HepG2 (cell line): ENCODE results near the gene EIF4A3. TPM values are rescaled to one million over a fixed set of nuclear protein-coding genes. Genes with fewer than 3 reads are reported as not detected.

Experiments used
- ATAC-seq: fragments of 200-7000 bp; cut with Tn5 transposase; 3 replicates; pipeline ENCODE4 v1.9.1; 2020; ENCODE audit warnings: mild to moderate bottlenecking, moderate library complexity
- BruUV-seq: library from RNA; stranded (reverse); fragments of 400-500 nt; replicated peaks from 2 replicates; lab custom pipeline; 2021; lab: Mats Ljungman, UMichigan
- CTCF ChIA-PET: fragments of 300-600 bp; formaldehyde crosslinking; extraction: SDS; loops from one replicate; lab custom pipeline; 2021; ENCODE audit warnings: low total read pairs, inconsistent platforms, low intra/inter-chr PET ratio; lab: Yijun Ruan, JAX
- POLR2A ChIA-PET: fragments of 350-600 bp; sonication (Branson Sonifier 250); formaldehyde crosslinking; loops from one replicate; lab custom pipeline; 2020; ENCODE audit warnings: antibody characterized with exemption, inconsistent platforms; lab: Yijun Ruan, JAX
- DNase-seq: peaks from one replicate; pipeline ENCODE4 v3.0.0-alpha.2; 2015; ENCODE audit warnings: low spot score
- FAIRE-seq: peaks from 3 replicates; lab custom pipeline; 2011; peaks lifted over from hg19 to GRCh38; lab: Jason Lieb, UNC
- H2AFZ ChIP-seq: one replicate; pipeline ENCODE4 v1.6.1; 2011; ENCODE audit warnings: low read length, inconsistent platforms
- H3K27ac ChIP-seq: fragments of 300-600 bp; 3 replicates; pipeline ENCODE4 v1.8.0; 2011; ENCODE audit warnings: mixed run types, mild to moderate bottlenecking, mixed read lengths, low read length, inconsistent platforms; ENCODE audit not compliant: insufficient read depth; ENCODE audit errors: extremely low read length
- H3K27me3 ChIP-seq, 2 experiments: fragments of 200-600 bp in 1 of 2; 2 replicates in 1 of 2; 3 replicates in 1 of 2; pipeline versions ENCODE4 v1.6.0 to v1.8.0; 2011; ENCODE audit warnings: low read length in 2 of 2, mild to moderate bottlenecking in 2 of 2, moderate library complexity in 2 of 2, inconsistent platforms in 1 of 2; ENCODE audit not compliant: insufficient read depth in 2 of 2, control insufficient read depth in 1 of 2
- H3K36me3 ChIP-seq, 2 experiments: fragments of 200-600 bp in 1 of 2; replicated peaks in 1 of 2; 2 replicates in 1 of 2; 3 replicates in 1 of 2; pipeline versions ENCODE4 v1.5.1 to v1.8.0; 2011; ENCODE audit warnings: low read length in 2 of 2, inconsistent platforms in 1 of 2; ENCODE audit not compliant: insufficient read depth in 2 of 2, control insufficient read depth in 1 of 2
- H3K4me1 ChIP-seq: 2 replicates; pipeline ENCODE4 v1.5.1; 2012; ENCODE audit warnings: low read length, inconsistent platforms; ENCODE audit not compliant: insufficient read depth
- H3K4me2 ChIP-seq: 2 replicates; pipeline ENCODE4 v1.6.0; 2011; ENCODE audit warnings: low read depth, low read length, inconsistent platforms
- H3K4me3 ChIP-seq, 3 experiments: fragments of 200-600 bp in 1 of 3; sonication (generic), shearing (Covaris generic) in 1 of 3; replicated peaks in 1 of 3; 2 replicates each; pipeline ENCODE4 v1.5.1; 2011 to 2016; ENCODE audit warnings: low read length in 3 of 3, inconsistent platforms in 2 of 3, low read depth in 2 of 3, mild to moderate bottlenecking in 2 of 3, control low read depth in 1 of 3, mixed read lengths in 1 of 3; ENCODE audit not compliant: insufficient read depth in 1 of 3
- H3K79me2 ChIP-seq: one replicate; pipeline ENCODE4 v1.6.1; 2011; ENCODE audit warnings: low read length, inconsistent platforms; ENCODE audit not compliant: insufficient read depth
- H3K9ac ChIP-seq: 2 replicates; pipeline ENCODE4 v1.6.0; 2011; ENCODE audit warnings: mild to moderate bottlenecking, low read depth, low read length, inconsistent platforms; ENCODE audit not compliant: insufficient read depth
- H3K9me3 ChIP-seq: 2 replicates; pipeline ENCODE4 v1.5.1; 2012; ENCODE audit warnings: mild to moderate bottlenecking, low read length
- H4K20me1 ChIP-seq: 2 replicates; pipeline ENCODE4 v1.6.0; 2011; ENCODE audit warnings: inconsistent platforms, mild to moderate bottlenecking, low read length, moderate library complexity; ENCODE audit not compliant: insufficient read depth
- ADNP ChIP-seq: sonication (generic); formaldehyde crosslinking; IDR thresholded peaks from 2 replicates; pipeline ENCODE4 v1.4.0; 2020; ENCODE audit warnings: missing genetic modification reagents
- FOXM1 ChIP-seq: sonication (generic); formaldehyde crosslinking; IDR thresholded peaks from 2 replicates; pipeline ENCODE4 v1.5.0; 2020; ENCODE audit warnings: missing genetic modification reagents
- MYC ChIP-seq: sonication (generic); formaldehyde crosslinking; IDR thresholded peaks from 2 replicates; pipeline ENCODE4 v1.9.0; 2021; ENCODE audit warnings: missing genetic modification reagents, borderline replicate concordance
- ZC3H4 ChIP-seq: sonication (generic); formaldehyde crosslinking; IDR thresholded peaks from 2 replicates; pipeline ENCODE4 v1.4.0; 2020; ENCODE audit warnings: missing genetic modification reagents, borderline replicate concordance
- ZKSCAN5 ChIP-seq: sonication (generic); formaldehyde crosslinking; IDR thresholded peaks from 2 replicates; pipeline ENCODE4 v1.5.1; 2020; ENCODE audit warnings: mild to moderate bottlenecking, missing genetic modification reagents
- ZNF251 ChIP-seq: sonication (generic); formaldehyde crosslinking; IDR thresholded peaks from 2 replicates; pipeline ENCODE4 v1.9.0; 2021; ENCODE audit warnings: mild to moderate bottlenecking, missing genetic modification reagents
- ZNF616 ChIP-seq: sonication (generic); formaldehyde crosslinking; IDR thresholded peaks from 2 replicates; pipeline ENCODE4 v1.5.0; 2020; ENCODE audit warnings: low read depth, mild to moderate bottlenecking, missing genetic modification reagents
- WGBS: methylation state at CpG from one replicate; pipeline ENCODE4 v1.1.6; 2017; ENCODE audit warnings: low lambda C conversion rate; 5-methylcytosine and 5-hydroxymethylcytosine counted together
- in situ Hi-C: cut with HindIII; loops from 2 replicates; pipeline ENCODE4 v1.10.0; 2017; ENCODE audit warnings: low pct_unique_long_range_greater_than_20kb; ENCODE audit not compliant: extremely low pct_ligation_motif_present
- intact Hi-C: fragments of 100-400 bp; cut with micrococcal nuclease; formaldehyde crosslinking; loops from one replicate; pipeline ENCODE4 v1.10.0; 2022; ENCODE audit not compliant: unreplicated experiment
- polyA plus RNA-seq, 8 experiments: library from polyadenylated mRNA; depleted of rRNA in 3 of 8; stranded (reverse) in 7 of 8; unstranded in 1 of 8; fragments of >200 nt; fragmentation: Illumina TruSeq in 4 of 8; extraction: Trizol in 4 of 8; gene quantifications; 2 replicates each; pipeline versions ENCODE4 v1.2.1 to v1.2.3, GENCODE V29; 2011 to 2016; ENCODE audit warnings: low read depth in 4 of 8, missing spikeins in 1 of 8, mixed read lengths in 1 of 8; ENCODE audit not compliant: insufficient read depth in 1 of 8
- total RNA-seq, 5 experiments: library from RNA; depleted of rRNA; stranded (reverse); fragments of >200 nt; fragmentation: Illumina TruSeq; extraction: Trizol; gene quantifications; 2 replicates each; pipeline ENCODE4 v1.2.3, GENCODE V29; 2016; ENCODE audit warnings: low read depth in 1 of 5
- TF ChIP-seq, protein P1 (sequence below): sonication (generic); formaldehyde crosslinking; IDR thresholded peaks from 2 replicates; pipeline ENCODE4 v1.4.0; 2020; ENCODE audit warnings: mild to moderate bottlenecking, missing genetic modification reagents
- TF ChIP-seq, protein P2 (sequence below): sonication (generic); formaldehyde crosslinking; IDR thresholded peaks from 2 replicates; pipeline ENCODE4 v1.4.0; 2020; ENCODE audit warnings: missing genetic modification reagents
- TF ChIP-seq, protein P3 (sequence below): sonication (generic); formaldehyde crosslinking; IDR thresholded peaks from 2 replicates; pipeline ENCODE4 v1.4.0; 2020; ENCODE audit warnings: missing genetic modification reagents
- TF ChIP-seq, protein P4 (sequence below): sonication (generic); formaldehyde crosslinking; IDR thresholded peaks from 2 replicates; pipeline ENCODE4 v1.4.0; 2020; ENCODE audit warnings: mild to moderate bottlenecking, missing genetic modification reagents

EIF4A3 gene
- total and polyA plus RNA-seq, 2 of the 13 experiments (the other 11 are each of a cell fraction or from before 2014, with no cell fraction given): 145 to 187 TPM

DNA sequence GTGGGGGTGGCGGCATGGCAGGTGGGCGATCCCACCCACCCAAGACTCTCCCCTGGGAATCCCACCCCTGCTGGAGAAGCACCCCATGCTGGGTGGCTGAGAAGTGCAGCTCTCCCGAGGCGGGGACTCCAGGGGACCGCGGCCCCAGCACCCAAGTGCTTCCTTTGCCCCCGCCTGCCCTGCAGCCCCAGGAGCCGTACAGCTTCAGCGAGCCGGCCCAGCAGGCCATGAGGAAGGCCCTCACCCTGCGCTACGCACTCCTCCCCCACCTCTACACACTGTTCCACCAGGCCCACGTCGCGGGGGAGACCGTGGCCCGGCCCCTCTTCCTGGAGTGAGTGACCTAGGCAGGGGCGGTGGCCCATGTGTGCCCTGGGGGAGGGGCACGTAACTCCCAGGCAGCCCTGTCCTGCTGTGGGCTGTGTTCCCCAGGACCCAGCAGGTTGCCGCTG is 33.9 kb downstream of the EIF4A3 start:
- H4K20me1 ChIP-seq: no peaks in the 10 kb centered on the region
- FAIRE-seq (no peak), DNase-seq (no peak), ATAC-seq (no peak)
- CTCF ChIA-PET: no interaction called here
- WGBS: 92% methylated on average over 18 of the region's 20 CpGs
- no peak overlapping the region for H3K4me3 ChIP-seq
- POLR2A ChIA-PET: no interaction called here
- no peaks in the 10 kb centered on the region for H3K27me3 ChIP-seq
- H3K9ac ChIP-seq: no peak overlapping the region
- intact Hi-C loops: no loop called here
- H3K36me3 ChIP-seq: no peaks in the 10 kb centered on the region; a peak in 1 of 5 replicates
- H2AFZ ChIP-seq: no peak overlapping the region
- no peak overlapping the region for H3K27ac ChIP-seq
- H3K9me3 ChIP-seq: no peaks in the 10 kb centered on the region
- BruUV-seq: no TSS peak
- H3K79me2 ChIP-seq: no peaks in the 10 kb centered on the region
- no peak overlapping the region for H3K4me2 ChIP-seq
- no peaks in the 10 kb centered on the region for H3K4me1 ChIP-seq
- in situ Hi-C loops: no loop called here
- TF ChIP-seq ZNF251 (no peak), ZC3H4 (CRISPR knock-in tag) (no peak), ZNF616 (no peak), MYC (CRISPR knock-in tag) (no peak), ADNP (no peak), ZKSCAN5 (CRISPR knock-in tag) (no peak), FOXM1 (CRISPR knock-in tag) (no peak)
- TF ChIP-seq, protein P1, sequence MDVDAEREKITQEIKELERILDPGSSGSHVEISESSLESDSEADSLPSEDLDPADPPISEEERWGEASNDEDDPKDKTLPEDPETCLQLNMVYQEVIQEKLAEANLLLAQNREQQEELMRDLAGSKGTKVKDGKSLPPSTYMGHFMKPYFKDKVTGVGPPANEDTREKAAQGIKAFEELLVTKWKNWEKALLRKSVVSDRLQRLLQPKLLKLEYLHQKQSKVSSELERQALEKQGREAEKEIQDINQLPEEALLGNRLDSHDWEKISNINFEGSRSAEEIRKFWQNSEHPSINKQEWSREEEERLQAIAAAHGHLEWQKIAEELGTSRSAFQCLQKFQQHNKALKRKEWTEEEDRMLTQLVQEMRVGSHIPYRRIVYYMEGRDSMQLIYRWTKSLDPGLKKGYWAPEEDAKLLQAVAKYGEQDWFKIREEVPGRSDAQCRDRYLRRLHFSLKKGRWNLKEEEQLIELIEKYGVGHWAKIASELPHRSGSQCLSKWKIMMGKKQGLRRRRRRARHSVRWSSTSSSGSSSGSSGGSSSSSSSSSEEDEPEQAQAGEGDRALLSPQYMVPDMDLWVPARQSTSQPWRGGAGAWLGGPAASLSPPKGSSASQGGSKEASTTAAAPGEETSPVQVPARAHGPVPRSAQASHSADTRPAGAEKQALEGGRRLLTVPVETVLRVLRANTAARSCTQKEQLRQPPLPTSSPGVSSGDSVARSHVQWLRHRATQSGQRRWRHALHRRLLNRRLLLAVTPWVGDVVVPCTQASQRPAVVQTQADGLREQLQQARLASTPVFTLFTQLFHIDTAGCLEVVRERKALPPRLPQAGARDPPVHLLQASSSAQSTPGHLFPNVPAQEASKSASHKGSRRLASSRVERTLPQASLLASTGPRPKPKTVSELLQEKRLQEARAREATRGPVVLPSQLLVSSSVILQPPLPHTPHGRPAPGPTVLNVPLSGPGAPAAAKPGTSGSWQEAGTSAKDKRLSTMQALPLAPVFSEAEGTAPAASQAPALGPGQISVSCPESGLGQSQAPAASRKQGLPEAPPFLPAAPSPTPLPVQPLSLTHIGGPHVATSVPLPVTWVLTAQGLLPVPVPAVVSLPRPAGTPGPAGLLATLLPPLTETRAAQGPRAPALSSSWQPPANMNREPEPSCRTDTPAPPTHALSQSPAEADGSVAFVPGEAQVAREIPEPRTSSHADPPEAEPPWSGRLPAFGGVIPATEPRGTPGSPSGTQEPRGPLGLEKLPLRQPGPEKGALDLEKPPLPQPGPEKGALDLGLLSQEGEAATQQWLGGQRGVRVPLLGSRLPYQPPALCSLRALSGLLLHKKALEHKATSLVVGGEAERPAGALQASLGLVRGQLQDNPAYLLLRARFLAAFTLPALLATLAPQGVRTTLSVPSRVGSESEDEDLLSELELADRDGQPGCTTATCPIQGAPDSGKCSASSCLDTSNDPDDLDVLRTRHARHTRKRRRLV: no peak
- TF ChIP-seq, protein P2, sequence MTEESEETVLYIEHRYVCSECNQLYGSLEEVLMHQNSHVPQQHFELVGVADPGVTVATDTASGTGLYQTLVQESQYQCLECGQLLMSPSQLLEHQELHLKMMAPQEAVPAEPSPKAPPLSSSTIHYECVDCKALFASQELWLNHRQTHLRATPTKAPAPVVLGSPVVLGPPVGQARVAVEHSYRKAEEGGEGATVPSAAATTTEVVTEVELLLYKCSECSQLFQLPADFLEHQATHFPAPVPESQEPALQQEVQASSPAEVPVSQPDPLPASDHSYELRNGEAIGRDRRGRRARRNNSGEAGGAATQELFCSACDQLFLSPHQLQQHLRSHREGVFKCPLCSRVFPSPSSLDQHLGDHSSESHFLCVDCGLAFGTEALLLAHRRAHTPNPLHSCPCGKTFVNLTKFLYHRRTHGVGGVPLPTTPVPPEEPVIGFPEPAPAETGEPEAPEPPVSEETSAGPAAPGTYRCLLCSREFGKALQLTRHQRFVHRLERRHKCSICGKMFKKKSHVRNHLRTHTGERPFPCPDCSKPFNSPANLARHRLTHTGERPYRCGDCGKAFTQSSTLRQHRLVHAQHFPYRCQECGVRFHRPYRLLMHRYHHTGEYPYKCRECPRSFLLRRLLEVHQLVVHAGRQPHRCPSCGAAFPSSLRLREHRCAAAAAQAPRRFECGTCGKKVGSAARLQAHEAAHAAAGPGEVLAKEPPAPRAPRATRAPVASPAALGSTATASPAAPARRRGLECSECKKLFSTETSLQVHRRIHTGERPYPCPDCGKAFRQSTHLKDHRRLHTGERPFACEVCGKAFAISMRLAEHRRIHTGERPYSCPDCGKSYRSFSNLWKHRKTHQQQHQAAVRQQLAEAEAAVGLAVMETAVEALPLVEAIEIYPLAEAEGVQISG (CRISPR knock-in tag): no peak
- TF ChIP-seq, protein P3, sequence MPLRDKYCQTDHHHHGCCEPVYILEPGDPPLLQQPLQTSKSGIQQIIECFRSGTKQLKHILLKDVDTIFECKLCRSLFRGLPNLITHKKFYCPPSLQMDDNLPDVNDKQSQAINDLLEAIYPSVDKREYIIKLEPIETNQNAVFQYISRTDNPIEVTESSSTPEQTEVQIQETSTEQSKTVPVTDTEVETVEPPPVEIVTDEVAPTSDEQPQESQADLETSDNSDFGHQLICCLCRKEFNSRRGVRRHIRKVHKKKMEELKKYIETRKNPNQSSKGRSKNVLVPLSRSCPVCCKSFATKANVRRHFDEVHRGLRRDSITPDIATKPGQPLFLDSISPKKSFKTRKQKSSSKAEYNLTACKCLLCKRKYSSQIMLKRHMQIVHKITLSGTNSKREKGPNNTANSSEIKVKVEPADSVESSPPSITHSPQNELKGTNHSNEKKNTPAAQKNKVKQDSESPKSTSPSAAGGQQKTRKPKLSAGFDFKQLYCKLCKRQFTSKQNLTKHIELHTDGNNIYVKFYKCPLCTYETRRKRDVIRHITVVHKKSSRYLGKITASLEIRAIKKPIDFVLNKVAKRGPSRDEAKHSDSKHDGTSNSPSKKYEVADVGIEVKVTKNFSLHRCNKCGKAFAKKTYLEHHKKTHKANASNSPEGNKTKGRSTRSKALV: no peak
- TF ChIP-seq, protein P4, sequence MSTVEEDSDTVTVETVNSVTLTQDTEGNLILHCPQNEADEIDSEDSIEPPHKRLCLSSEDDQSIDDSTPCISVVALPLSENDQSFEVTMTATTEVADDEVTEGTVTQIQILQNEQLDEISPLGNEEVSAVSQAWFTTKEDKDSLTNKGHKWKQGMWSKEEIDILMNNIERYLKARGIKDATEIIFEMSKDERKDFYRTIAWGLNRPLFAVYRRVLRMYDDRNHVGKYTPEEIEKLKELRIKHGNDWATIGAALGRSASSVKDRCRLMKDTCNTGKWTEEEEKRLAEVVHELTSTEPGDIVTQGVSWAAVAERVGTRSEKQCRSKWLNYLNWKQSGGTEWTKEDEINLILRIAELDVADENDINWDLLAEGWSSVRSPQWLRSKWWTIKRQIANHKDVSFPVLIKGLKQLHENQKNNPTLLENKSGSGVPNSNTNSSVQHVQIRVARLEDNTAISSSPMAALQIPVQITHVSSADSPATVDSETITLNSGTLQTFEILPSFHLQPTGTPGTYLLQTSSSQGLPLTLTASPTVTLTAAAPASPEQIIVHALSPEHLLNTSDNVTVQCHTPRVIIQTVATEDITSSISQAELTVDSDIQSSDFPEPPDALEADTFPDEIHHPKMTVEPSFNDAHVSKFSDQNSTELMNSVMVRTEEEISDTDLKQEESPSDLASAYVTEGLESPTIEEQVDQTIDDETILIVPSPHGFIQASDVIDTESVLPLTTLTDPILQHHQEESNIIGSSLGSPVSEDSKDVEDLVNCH (CRISPR knock-in tag): no peak
